NT2/D1 (cell line): ENCODE results near the gene ADARB2.

ENCODE experiments used
- DNase-seq: peaks from one replicate; pipeline ENCODE4 v3.0.0-alpha.2; 2011; ENCODE audit warnings: low read depth, low spot score
- H3K27me3 ChIP-seq: 2 replicates; pipeline ENCODE4 v1.6.0; 2011; ENCODE audit warnings: mild to moderate bottlenecking; ENCODE audit not compliant: insufficient read length, insufficient read depth
- H3K36me3 ChIP-seq: 2 replicates; pipeline ENCODE4 v1.6.1; 2011; ENCODE audit warnings: mild to moderate bottlenecking, low read length, mixed read lengths; ENCODE audit not compliant: insufficient read depth, insufficient read length
- H3K4me1 ChIP-seq: 2 replicates; pipeline ENCODE4 v1.5.1; 2011; ENCODE audit not compliant: insufficient read depth, insufficient read length
- H3K4me3 ChIP-seq: 2 replicates; pipeline ENCODE4 v1.5.1; 2011; ENCODE audit warnings: low read depth; ENCODE audit not compliant: insufficient read length
- H3K9ac ChIP-seq: 2 replicates; pipeline ENCODE4 v1.6.0; 2011; ENCODE audit warnings: low read depth; ENCODE audit not compliant: insufficient read length
- H3K9me3 ChIP-seq: 2 replicates; pipeline ENCODE4 v1.5.1; 2011; ENCODE audit warnings: mild to moderate bottlenecking, low read length; ENCODE audit not compliant: insufficient read depth
- SUZ12 ChIP-seq: IDR thresholded peaks from 2 replicates; pipeline ENCODE4 v1.6.1; 2011; ENCODE audit not compliant: insufficient read length, insufficient read depth; ENCODE audit errors: extremely low read depth
- YY1 ChIP-seq: IDR thresholded peaks from 2 replicates; pipeline ENCODE4 v1.6.1; 2011; ENCODE audit not compliant: insufficient read length, insufficient read depth
- ZNF274 ChIP-seq: IDR thresholded peaks from 2 replicates; pipeline ENCODE4 v1.6.1; 2011; ENCODE audit warnings: mild to moderate bottlenecking, low read depth, low read length

The ADARB2 gene

DNA sequence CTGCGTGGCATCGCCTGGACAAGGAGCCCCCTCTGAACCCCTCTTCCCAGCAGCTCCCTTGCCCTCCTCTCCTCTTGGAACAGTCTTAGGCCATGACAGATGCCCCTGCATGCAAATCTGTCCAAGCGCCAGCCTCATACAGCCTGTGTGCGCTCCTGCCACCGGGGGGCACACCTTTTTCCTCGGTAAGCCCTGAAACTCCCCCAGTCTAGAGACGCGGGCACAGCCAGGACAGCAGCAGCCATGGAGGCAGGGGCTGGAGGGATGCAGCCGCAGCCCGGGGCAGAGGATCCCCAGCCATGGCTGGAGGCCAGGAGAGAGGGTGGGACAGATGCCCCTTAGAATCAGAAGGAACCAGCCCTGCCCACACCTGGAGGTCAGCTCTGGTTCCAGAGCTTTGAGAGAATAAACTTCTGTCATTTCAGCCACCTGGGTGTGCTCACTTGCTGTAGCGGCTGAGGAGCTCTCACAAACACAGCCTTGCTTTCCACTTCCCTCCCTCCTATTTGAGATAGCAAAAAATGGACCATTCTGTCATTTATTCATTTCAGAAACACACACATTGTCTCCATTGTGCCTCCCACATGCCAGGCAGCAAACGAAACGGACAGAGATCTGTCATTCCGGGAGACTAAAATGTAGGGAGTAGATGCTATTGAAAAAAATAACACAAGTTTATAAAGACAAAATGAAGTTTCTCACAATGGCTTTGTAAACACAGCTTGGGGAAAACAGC is 439.6 kb downstream of the ADARB2 start:
- no peak overlapping the region for H3K9ac ChIP-seq
- peaks cover 4% of the 10 kb centered on the region for H3K4me1 ChIP-seq
- H3K36me3 ChIP-seq, result no peaks in the 10 kb centered on the region
- no peaks in the 10 kb centered on the region for H3K27me3 ChIP-seq
- DNase-seq, result peak; percentile 33
- no peak overlapping the region for H3K4me3 ChIP-seq
- no peak for TF ChIP-seq SUZ12
- no peak for TF ChIP-seq YY1
- no peak for TF ChIP-seq ZNF274
- H3K9me3 ChIP-seq, result peaks cover 23% of the 10 kb centered on the region; the same call in 1 of the 2 replicates

GRCh38 chr10:1295756-1296480 is 441.4 kb downstream of the ADARB2 start:
- peaks cover 17% of the 10 kb centered on the region; the same call in 1 of the 2 replicates for H3K9me3 ChIP-seq
- H3K4me3 ChIP-seq, result no peak overlapping the region
- no peaks in the 10 kb centered on the region for H3K36me3 ChIP-seq
- DNase-seq, result no peak
- H3K27me3 ChIP-seq, result no peaks in the 10 kb centered on the region
- peaks cover 4% of the 10 kb centered on the region for H3K4me1 ChIP-seq
- TF ChIP-seq SUZ12 (no peak), ZNF274 (no peak), YY1 (no peak)
- H3K9ac ChIP-seq, result no peak overlapping the region

DNA sequence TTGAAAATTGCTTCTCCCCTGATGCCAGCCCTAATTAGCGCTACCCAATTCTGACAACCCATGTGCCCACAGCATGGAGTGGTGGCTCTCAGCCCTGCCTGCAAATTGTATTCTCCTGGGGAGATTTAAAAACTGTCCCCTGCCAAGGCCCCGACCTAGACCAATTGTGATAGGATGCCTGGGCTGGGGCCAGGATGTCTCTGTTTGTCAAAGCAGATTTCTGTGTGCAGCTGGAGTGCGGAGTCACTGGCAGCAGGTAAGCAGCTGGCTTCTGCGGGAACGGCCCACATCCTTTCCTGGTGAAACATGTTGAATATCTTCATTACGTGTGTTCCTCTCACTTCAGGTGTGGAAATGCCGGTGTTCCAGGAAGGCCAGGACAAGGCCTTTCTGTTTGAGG is 442.6 kb downstream of the ADARB2 start:
- Histone ChIP-seq H3K9ac (no peak overlapping the region), H3K4me1 (peaks cover 4% of the 10 kb centered on the region), H3K36me3 (no peaks in the 10 kb centered on the region), H3K9me3 (peaks cover 7% of the 10 kb centered on the region; the same call in 1 of the 2 replicates), H3K4me3 (no peak overlapping the region), H3K27me3 (no peaks in the 10 kb centered on the region)
- no peak for DNase-seq
- TF ChIP-seq YY1, result no peak
- TF ChIP-seq ZNF274, result no peak
- TF ChIP-seq SUZ12, result no peak

DNA sequence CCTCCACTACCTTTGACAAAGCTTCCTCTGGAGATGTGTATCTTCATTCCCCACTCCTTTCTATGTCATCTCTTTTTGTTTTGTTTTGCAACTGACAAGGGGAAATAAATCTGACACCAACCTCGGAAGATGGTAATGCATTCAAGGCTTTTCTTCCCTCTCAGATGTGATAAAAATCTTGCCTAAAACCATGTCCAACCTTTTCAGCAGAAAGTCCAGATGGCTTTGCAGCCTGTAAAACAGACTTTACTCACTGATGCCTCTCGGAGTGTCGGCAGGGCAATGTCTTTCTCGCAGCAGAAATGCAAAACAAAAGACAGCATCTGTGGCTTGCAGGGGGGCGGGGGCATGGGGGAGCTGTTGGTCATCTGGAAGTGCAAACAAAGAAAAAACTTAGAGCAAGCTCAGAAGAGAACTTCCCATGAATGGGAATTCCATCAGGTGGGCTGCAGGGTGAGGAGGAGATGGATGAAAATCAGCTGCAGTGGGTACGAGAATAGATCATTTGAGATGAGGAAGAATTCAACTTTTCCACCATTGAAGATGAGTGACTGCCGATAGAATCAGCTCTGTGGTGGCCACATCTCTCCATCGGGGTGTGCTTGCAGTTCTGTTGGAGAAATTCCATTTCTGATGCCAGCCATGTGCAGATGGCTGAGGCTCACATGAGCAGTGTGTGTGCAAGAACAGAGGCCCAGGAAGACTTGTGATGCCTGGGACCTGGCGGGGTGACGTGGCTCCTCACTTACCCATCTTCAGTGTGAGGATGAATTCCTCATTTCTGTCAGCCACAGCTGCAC is 443.5 kb downstream of the ADARB2 start:
- DNase-seq, result peak; percentile 15
- no peak for TF ChIP-seq YY1
- Histone ChIP-seq H3K9ac (no peak overlapping the region), H3K27me3 (no peaks in the 10 kb centered on the region), H3K4me3 (no peak overlapping the region), H3K36me3 (no peaks in the 10 kb centered on the region), H3K4me1 (peaks cover 4% of the 10 kb centered on the region), H3K9me3 (peaks cover 5% of the 10 kb centered on the region; the same call in 1 of the 2 replicates)

GRCh38 chr10:1293157-1293556 is 444.2 kb downstream of the ADARB2 start:
- H3K9ac ChIP-seq, result no peak overlapping the region
- H3K4me1 ChIP-seq, result peaks cover 4% of the 10 kb centered on the region
- no peaks in the 10 kb centered on the region for H3K27me3 ChIP-seq
- no peaks in the 10 kb centered on the region for H3K36me3 ChIP-seq
- H3K4me3 ChIP-seq, result no peak overlapping the region
- no peak for DNase-seq
- no peak for TF ChIP-seq YY1
- TF ChIP-seq ZNF274, result no peak
- no peak for TF ChIP-seq SUZ12
- H3K9me3 ChIP-seq, result peaks cover 5% of the 10 kb centered on the region; the same call in 1 of the 2 replicates

DNA sequence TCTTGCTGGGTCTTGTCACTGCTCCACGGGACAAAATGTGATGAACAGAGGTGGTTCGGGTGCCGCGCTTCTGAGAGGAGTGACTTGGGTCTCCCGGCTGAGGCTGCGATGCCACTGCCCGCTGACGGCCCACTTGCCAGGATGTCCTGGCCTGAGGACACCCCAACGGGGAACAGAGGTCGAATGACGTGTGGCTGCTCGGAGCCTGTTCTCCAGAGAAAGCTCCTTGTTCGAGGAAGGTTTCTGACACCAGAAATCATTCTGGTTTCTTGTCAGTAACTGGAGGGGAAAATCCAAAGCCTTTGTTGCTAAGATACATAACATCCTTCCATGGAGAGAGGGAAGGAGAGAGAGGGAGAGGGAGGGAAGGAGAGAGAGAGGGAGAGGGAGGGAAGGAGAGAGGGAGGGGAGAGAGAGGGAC is 444.7 kb downstream of the ADARB2 start:
- no peak for TF ChIP-seq SUZ12
- no peak for TF ChIP-seq YY1
- no peak for TF ChIP-seq ZNF274
- peaks cover 4% of the 10 kb centered on the region for H3K4me1 ChIP-seq
- no peaks in the 10 kb centered on the region for H3K27me3 ChIP-seq
- no peaks in the 10 kb centered on the region for H3K36me3 ChIP-seq
- H3K9me3 ChIP-seq, result peaks cover 5% of the 10 kb centered on the region; the same call in 1 of the 2 replicates
- H3K4me3 ChIP-seq, result no peak overlapping the region
- DNase-seq, result no peak
- no peak overlapping the region for H3K9ac ChIP-seq
